ENCODE data around the gene CLRN1.

Gene CLRN1

GRCh38 chr3:150905746-150906145 lies 66.8 kb downstream of the CLRN1 start:
- H4K91ac ChIP-seq (ENCODE audit: low read depth, low read length) = no peak overlapping the region
- no peak for DNase-seq
- H3K79me2 ChIP-seq (ENCODE audit: control insufficient read depth, insufficient read depth, low read length, poor library complexity) = no peaks in the 10 kb centered on the region
- no peaks in the 10 kb centered on the region for H3K9me3 ChIP-seq (ENCODE audit: insufficient read depth, low read depth, low read length)
- H2BK12ac ChIP-seq (ENCODE audit: low read length) = no peak overlapping the region
- no peak overlapping the region for H3K9ac ChIP-seq (ENCODE audit: low read length)
- H3K4me2 ChIP-seq (ENCODE audit: low read length) = no peak overlapping the region
- no peak overlapping the region for H2AK5ac ChIP-seq (ENCODE audit: low read length)
- H3K36me3 ChIP-seq (ENCODE audit: control insufficient read depth in 1 of 2, insufficient read depth in 2 of 2, low read length in 2 of 2) = no peaks in the 10 kb centered on the region
- no peak overlapping the region for H3K27ac ChIP-seq (ENCODE audit: low read depth, low read length)
- no peak overlapping the region for H2BK5ac ChIP-seq (ENCODE audit: low read depth, low read length, poor library complexity)
- no peak overlapping the region for H2AFZ ChIP-seq (ENCODE audit: insufficient read depth, low read length, poor library complexity)
- H3K4me3 ChIP-seq (ENCODE audit: low read depth, low read length) = no peak overlapping the region
- no peak overlapping the region for H3K18ac ChIP-seq (ENCODE audit: low read length)
- no peak overlapping the region for H3K14ac ChIP-seq (ENCODE audit: low read length)
- no peak overlapping the region for H2BK120ac ChIP-seq (ENCODE audit: insufficient read depth, low read length, poor library complexity)
- no CpG with 5 or more reads among the region's 1 CpG for WGBS (ENCODE audit: extremely low coverage, insufficient coverage, insufficient read length)
- no peaks in the 10 kb centered on the region for H3K79me1 ChIP-seq (ENCODE audit: low read length)
- H3K23ac ChIP-seq (ENCODE audit: low read length) = no peak overlapping the region
- H3K4ac ChIP-seq (ENCODE audit: low read depth, low read length) = no peak overlapping the region
- H4K8ac ChIP-seq (ENCODE audit: low read depth, low read length) = no peak overlapping the region
- no peak overlapping the region for H4K12ac ChIP-seq (ENCODE audit: low read depth, low read length)
- no peaks in the 10 kb centered on the region for H3K4me1 ChIP-seq (ENCODE audit: control insufficient read depth in 1 of 2, insufficient read depth in 2 of 2, low read length in 2 of 2)
- no peaks in the 10 kb centered on the region for H3K27me3 ChIP-seq (ENCODE audit: insufficient read depth, low read length)

- H4K91ac ChIP-seq (ENCODE audit: low read depth, low read length) = no peak within 1 kb of the TSS
- H3K27me3 ChIP-seq (ENCODE audit: insufficient read depth, low read length) = no peaks in the 10 kb centered on the region
- no peaks in the 10 kb centered on the region for H3K36me3 ChIP-seq (ENCODE audit: control insufficient read depth in 1 of 2, insufficient read depth in 2 of 2, low read length in 2 of 2)
- no peaks in the 10 kb centered on the region for H3K79me1 ChIP-seq (ENCODE audit: low read length)
- H3K4me1 ChIP-seq (ENCODE audit: control insufficient read depth in 1 of 2, insufficient read depth in 2 of 2, low read length in 2 of 2) = no peaks in the 10 kb centered on the region
- no CpG with 5 or more reads among the region's 4 CpGs for WGBS (ENCODE audit: extremely low coverage, insufficient coverage, insufficient read length)
- H3K18ac ChIP-seq (ENCODE audit: low read length) = no peak within 1 kb of the TSS
- no peak within 1 kb of the TSS for H3K23ac ChIP-seq (ENCODE audit: low read length)
- H3K4ac ChIP-seq (ENCODE audit: low read depth, low read length) = no peak within 1 kb of the TSS
- no peak within 1 kb of the TSS for H2AK5ac ChIP-seq (ENCODE audit: low read length)
- no peaks in the 10 kb centered on the region for H3K79me2 ChIP-seq (ENCODE audit: control insufficient read depth, insufficient read depth, low read length, poor library complexity)
- H2BK120ac ChIP-seq (ENCODE audit: insufficient read depth, low read length, poor library complexity) = no peak within 1 kb of the TSS
- H3K27ac ChIP-seq (ENCODE audit: low read depth, low read length) = no peak within 1 kb of the TSS
- no peak within 1 kb of the TSS for H3K4me2 ChIP-seq (ENCODE audit: low read length)
- H3K4me3 ChIP-seq (ENCODE audit: low read depth, low read length) = no peak within 1 kb of the TSS
- H4K12ac ChIP-seq (ENCODE audit: low read depth, low read length) = no peak within 1 kb of the TSS
- no peak within 1 kb of the TSS for H2BK5ac ChIP-seq (ENCODE audit: low read depth, low read length, poor library complexity)
- no peak for DNase-seq
- H3K9me3 ChIP-seq (ENCODE audit: insufficient read depth, low read depth, low read length) = no peaks in the 10 kb centered on the region
- H2BK12ac ChIP-seq (ENCODE audit: low read length) = no peak within 1 kb of the TSS
- no peak within 1 kb of the TSS for H4K8ac ChIP-seq (ENCODE audit: low read depth, low read length)
- no peak within 1 kb of the TSS for H2AFZ ChIP-seq (ENCODE audit: insufficient read depth, low read length, poor library complexity)
- H3K9ac ChIP-seq (ENCODE audit: low read length) = no peak within 1 kb of the TSS
- no peak within 1 kb of the TSS for H3K14ac ChIP-seq (ENCODE audit: low read length)
These were observed 67.2 kb downstream of the CLRN1 start, which contains the start of gene MINDY4B for GRCh38 chr3:150905339-150905738. MINDY4B (minus strand) TSS chr3:150905439; CDS start chr3:150905439, 0 bp downstream.

DNA sequence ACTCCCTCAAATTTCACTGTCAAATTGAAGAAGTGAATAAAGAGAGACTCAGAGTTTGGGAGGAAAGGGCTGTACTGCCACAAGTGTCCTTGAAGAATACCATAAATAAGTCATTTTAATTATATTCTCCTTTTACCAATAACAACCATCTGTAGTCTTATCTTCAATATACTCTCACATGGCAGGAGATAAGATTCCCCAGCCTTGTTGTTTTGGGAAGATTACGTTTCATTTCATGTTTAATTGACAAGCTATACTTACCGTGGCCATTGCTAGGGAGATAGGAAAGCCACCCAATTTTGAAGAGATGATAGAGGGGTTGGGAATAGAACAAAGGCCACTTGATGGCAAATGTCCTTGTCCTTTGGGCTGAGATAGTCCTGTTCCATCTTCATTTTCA lies 69.5 kb downstream of the CLRN1 start:
- no peak overlapping the region for H4K8ac ChIP-seq (ENCODE audit: low read depth, low read length)

GRCh38 chr3:150901793-150902192 lies 70.7 kb downstream of the CLRN1 start:
- WGBS (ENCODE audit: extremely low coverage, insufficient coverage, insufficient read length) = no CpG with 5 or more reads among the region's 10 CpGs
- no peak overlapping the region for H3K23ac ChIP-seq (ENCODE audit: low read length)
- H3K4ac ChIP-seq (ENCODE audit: low read depth, low read length) = no peak overlapping the region
- no peak overlapping the region for H3K4me3 ChIP-seq (ENCODE audit: low read depth, low read length)
- no peaks in the 10 kb centered on the region for H3K36me3 ChIP-seq (ENCODE audit: control insufficient read depth in 1 of 2, insufficient read depth in 2 of 2, low read length in 2 of 2)
- H3K18ac ChIP-seq (ENCODE audit: low read length) = no peak overlapping the region
- H2AK5ac ChIP-seq (ENCODE audit: low read length) = no peak overlapping the region
- H3K14ac ChIP-seq (ENCODE audit: low read length) = no peak overlapping the region
- no peaks in the 10 kb centered on the region for H3K27me3 ChIP-seq (ENCODE audit: insufficient read depth, low read length)
- H2AFZ ChIP-seq (ENCODE audit: insufficient read depth, low read length, poor library complexity) = no peak overlapping the region
- no peak overlapping the region for H2BK12ac ChIP-seq (ENCODE audit: low read length)
- no peak overlapping the region for H2BK120ac ChIP-seq (ENCODE audit: insufficient read depth, low read length, poor library complexity)
- DNase-seq = no peak
- H4K91ac ChIP-seq (ENCODE audit: low read depth, low read length) = no peak overlapping the region
- H3K4me1 ChIP-seq (ENCODE audit: control insufficient read depth in 1 of 2, insufficient read depth in 2 of 2, low read length in 2 of 2) = peaks cover 0 to 3% of the 10 kb centered on the region in 2 experiments
- no peak overlapping the region for H4K8ac ChIP-seq (ENCODE audit: low read depth, low read length)
- no peaks in the 10 kb centered on the region for H3K9me3 ChIP-seq (ENCODE audit: insufficient read depth, low read depth, low read length)
- H3K79me1 ChIP-seq (ENCODE audit: low read length) = no peaks in the 10 kb centered on the region
- H3K27ac ChIP-seq (ENCODE audit: low read depth, low read length) = no peak overlapping the region
- H4K12ac ChIP-seq (ENCODE audit: low read depth, low read length) = no peak overlapping the region
- no peak overlapping the region for H3K9ac ChIP-seq (ENCODE audit: low read length)
- H3K4me2 ChIP-seq (ENCODE audit: low read length) = no peak overlapping the region
- no peaks in the 10 kb centered on the region for H3K79me2 ChIP-seq (ENCODE audit: control insufficient read depth, insufficient read depth, low read length, poor library complexity)
- H2BK5ac ChIP-seq (ENCODE audit: low read depth, low read length, poor library complexity) = no peak overlapping the region

More for the DNA sequence above, 69.5 kb downstream of the CLRN1 start:
- Histone ChIP-seq H3K27ac (ENCODE audit: low read depth, low read length) (no peak overlapping the region), H3K4ac (ENCODE audit: low read depth, low read length) (no peak overlapping the region), H2BK5ac (ENCODE audit: low read depth, low read length, poor library complexity) (no peak overlapping the region), H3K14ac (ENCODE audit: low read length) (no peak overlapping the region), H4K12ac (ENCODE audit: low read depth, low read length) (no peak overlapping the region), H3K4me1 (ENCODE audit: control insufficient read depth in 1 of 2, insufficient read depth in 2 of 2, low read length in 2 of 2) (peaks cover 0 to 3% of the 10 kb centered on the region in 2 experiments), H3K4me3 (ENCODE audit: low read depth, low read length) (no peak overlapping the region), H3K18ac (ENCODE audit: low read length) (no peak overlapping the region), H2BK120ac (ENCODE audit: insufficient read depth, low read length, poor library complexity) (no peak overlapping the region), H3K79me2 (ENCODE audit: control insufficient read depth, insufficient read depth, low read length, poor library complexity) (no peaks in the 10 kb centered on the region), H3K27me3 (ENCODE audit: insufficient read depth, low read length) (no peaks in the 10 kb centered on the region), H3K9me3 (ENCODE audit: insufficient read depth, low read depth, low read length) (no peaks in the 10 kb centered on the region), H3K36me3 (ENCODE audit: control insufficient read depth in 1 of 2, insufficient read depth in 2 of 2, low read length in 2 of 2) (no peaks in the 10 kb centered on the region), H3K4me2 (ENCODE audit: low read length) (no peak overlapping the region), H3K9ac (ENCODE audit: low read length) (no peak overlapping the region), H2BK12ac (ENCODE audit: low read length) (no peak overlapping the region), H3K23ac (ENCODE audit: low read length) (no peak overlapping the region), H2AK5ac (ENCODE audit: low read length) (no peak overlapping the region), H2AFZ (ENCODE audit: insufficient read depth, low read length, poor library complexity) (no peak overlapping the region), H3K79me1 (ENCODE audit: low read length) (no peaks in the 10 kb centered on the region), H4K91ac (ENCODE audit: low read depth, low read length) (no peak overlapping the region)
- DNase-seq = no peak
- no CpG with 5 or more reads among the region's 2 CpGs for WGBS (ENCODE audit: extremely low coverage, insufficient coverage, insufficient read length)

Measured in trophoblast cell (in vitro differentiated cells and primary cell).